IPS DF 4.7 (cell line): ENCODE results near the gene PDLIM4.

Experiments
- DNase-seq: peaks from one replicate; pipeline ENCODE4 v3.0.0-alpha.2; 2013; ENCODE audit warnings: low spot score; ENCODE audit errors: extremely low read depth

Gene PDLIM4

GRCh38 chr5:132267166-132267739, 9.8 kb downstream of the PDLIM4 start:
- DNase-seq: no peak

- no peak for DNase-seq
Measured at GRCh38 chr5:132267931-132268768, 10.7 kb downstream of the PDLIM4 start.

- DNase-seq: no peak
Measured at GRCh38 chr5:132268769-132269551, 11.5 kb downstream of the PDLIM4 start.

- DNase-seq: no peak
Measured at GRCh38 chr5:132269635-132270334, 12.3 kb downstream of the PDLIM4 start.

GRCh38 chr5:132270335-132270665, 12.8 kb downstream of the PDLIM4 start:
- DNase-seq: no peak

- DNase-seq: no peak
Measured at GRCh38 chr5:132270706-132271105, 13.2 kb downstream of the PDLIM4 start.

- no peak for DNase-seq
Measured at GRCh38 chr5:132271251-132272246, 14.1 kb downstream of the PDLIM4 start.

- DNase-seq: no peak
Measured at GRCh38 chr5:132272311-132273210, 15.1 kb downstream of the PDLIM4 start.

- no peak for DNase-seq
Measured at GRCh38 chr5:132273631-132274030, 16.1 kb downstream of the PDLIM4 start.

GRCh38 chr5:132274050-132274792, 16.7 kb downstream of the PDLIM4 start:
- DNase-seq: no peak

GRCh38 chr5:132275367-132276220, 18.1 kb downstream of the PDLIM4 start:
- DNase-seq: no peak

GRCh38 chr5:132277256-132277655, 19.8 kb downstream of the PDLIM4 start:
- no peak for DNase-seq

GRCh38 chr5:132277971-132278853, 20.7 kb downstream of the PDLIM4 start:
- no peak for DNase-seq

- DNase-seq: no peak
Measured at GRCh38 chr5:132279801-132280200, 22.3 kb downstream of the PDLIM4 start.

GRCh38 chr5:132280371-132281240, 23.1 kb downstream of the PDLIM4 start:
- DNase-seq: no peak
